Endothelial cell of umbilical vein (primary cell): ENCODE results near the gene ALK. TPM values are rescaled to one million over a fixed set of nuclear protein-coding genes. Genes with fewer than 3 reads are reported as not detected.

Experiments
- BruUV-seq: library from RNA; stranded (reverse); fragments of 400-500 nt; replicated peaks from 2 replicates; lab custom pipeline; 2021; lab: Mats Ljungman, UMichigan
- CTCF ChIA-PET: fragments of 300-600, 350-600 bp; sonication (Branson Sonifier 250); formaldehyde crosslinking; loops from one replicate; lab custom pipeline; 2021; ENCODE audit warnings: antibody characterized with exemption, inconsistent platforms; lab: Charles Lee
- POLR2A ChIA-PET: fragments of 300-600, 350-600 bp; sonication (Branson Sonifier 250); formaldehyde crosslinking; loops from one replicate; lab custom pipeline; 2021; ENCODE audit warnings: antibody characterized with exemption, inconsistent platforms; lab: Charles Lee
- DNase-seq: peaks from one replicate; pipeline ENCODE4 v3.0.0-alpha.2; 2011; ENCODE audit warnings: low read depth, low spot score
- FAIRE-seq: peaks from 2 replicates; lab custom pipeline; 2011; peaks lifted over from hg19 to GRCh38; lab: Jason Lieb, UNC
- H2AFZ ChIP-seq: 2 replicates; pipeline ENCODE4 v1.6.0; 2012; ENCODE audit warnings: low read depth, low read length, control low read depth, inconsistent platforms
- H3K27ac ChIP-seq: 2 replicates; pipeline ENCODE4 v1.5.1; 2011; ENCODE audit warnings: low read depth, mild to moderate bottlenecking, control low read depth, low read length, moderate library complexity; ENCODE audit not compliant: insufficient read depth
- H3K27me3 ChIP-seq, 2 experiments: 2 replicates each; pipeline versions ENCODE4 v1.6.0 to v1.6.1; 2011; ENCODE audit warnings: low read length in 2 of 2, mixed read lengths in 1 of 2; ENCODE audit not compliant: control insufficient read depth in 2 of 2, insufficient read depth in 2 of 2
- H3K36me3 ChIP-seq, 2 experiments: 2 replicates in 1 of 2; 3 replicates in 1 of 2; pipeline ENCODE4 v1.5.1; 2011; ENCODE audit warnings: low read length in 2 of 2, mild to moderate bottlenecking in 1 of 2, moderate library complexity in 1 of 2; ENCODE audit not compliant: control insufficient read depth in 2 of 2, insufficient read depth in 2 of 2; ENCODE audit errors: extremely low read depth in 1 of 2
- H3K4me1 ChIP-seq: 3 replicates; pipeline ENCODE4 v1.5.1; 2011; ENCODE audit warnings: mild to moderate bottlenecking, low read length; ENCODE audit not compliant: control insufficient read depth, insufficient read depth; ENCODE audit errors: extremely low read depth
- H3K4me2 ChIP-seq: 2 replicates; pipeline ENCODE4 v1.6.1; 2011; ENCODE audit warnings: low read length, control low read depth, mixed read lengths; ENCODE audit not compliant: insufficient read depth
- H3K4me3 ChIP-seq, 3 experiments: fragments of 200-600 bp in 1 of 3; sonication (generic), shearing (Covaris generic) in 1 of 3; replicated peaks in 1 of 3; 2 replicates each; pipeline ENCODE4 v1.5.1; 2011 to 2016; ENCODE audit warnings: control low read depth in 3 of 3, low read length in 3 of 3, mild to moderate bottlenecking in 2 of 3, inconsistent platforms in 1 of 3, low read depth in 1 of 3, moderate library complexity in 1 of 3; ENCODE audit not compliant: insufficient read depth in 1 of 3
- H3K79me2 ChIP-seq: 2 replicates; pipeline ENCODE4 v1.6.0; 2012; ENCODE audit warnings: low read length, inconsistent platforms; ENCODE audit not compliant: control insufficient read depth, insufficient read depth
- H3K9ac ChIP-seq: replicated peaks from 2 replicates; pipeline ENCODE3; 2011; ENCODE audit warnings: low read length, control low read depth; ENCODE audit not compliant: insufficient read depth; ENCODE audit errors: extremely low read depth
- H3K9me1 ChIP-seq: replicated peaks from 3 replicates; pipeline ENCODE4 v1.6.0; 2011; ENCODE audit warnings: mild to moderate bottlenecking, low read length; ENCODE audit not compliant: control insufficient read depth, insufficient read depth; ENCODE audit errors: extremely low read depth
- H3K9me3 ChIP-seq: replicated peaks from 2 replicates; pipeline ENCODE4 v1.5.1; 2012; ENCODE audit warnings: low read length, inconsistent platforms; ENCODE audit not compliant: control insufficient read depth, insufficient read depth
- H4K20me1 ChIP-seq: replicated peaks from 2 replicates; pipeline ENCODE3; 2011; ENCODE audit warnings: mild to moderate bottlenecking, low read length; ENCODE audit not compliant: control insufficient read depth, insufficient read depth; ENCODE audit errors: extremely low read depth
- EZH2 ChIP-seq: IDR thresholded peaks from 2 replicates; pipeline ENCODE4 v1.6.1; 2012; ENCODE audit warnings: borderline replicate concordance, low read depth, mild to moderate bottlenecking, moderate library complexity, low read length, inconsistent platforms; ENCODE audit not compliant: severe bottlenecking
- FOS ChIP-seq: IDR thresholded peaks from 2 replicates; pipeline ENCODE4 v1.6.1; 2011; ENCODE audit warnings: mild to moderate bottlenecking, low read length, moderate library complexity, borderline replicate concordance; ENCODE audit not compliant: insufficient read depth
- GATA2 ChIP-seq: IDR thresholded peaks from 2 replicates; pipeline ENCODE4 v1.7.0; 2011; ENCODE audit warnings: low read depth, mild to moderate bottlenecking, moderate library complexity, mixed read lengths, low read length; ENCODE audit not compliant: insufficient read length, insufficient read depth
- JUN ChIP-seq: IDR thresholded peaks from 2 replicates; pipeline ENCODE4 v1.6.1; 2011; ENCODE audit warnings: borderline replicate concordance, low read depth; ENCODE audit not compliant: insufficient read length, insufficient read depth
- MYC ChIP-seq: IDR thresholded peaks from one replicate; pipeline ENCODE4 v1.6.1; 2011; ENCODE audit warnings: mild to moderate bottlenecking, low read depth, low read length
- POLR2AphosphoS5 ChIP-seq: IDR thresholded peaks from 2 replicates; pipeline ENCODE4 v1.6.1; 2012; ENCODE audit warnings: low read depth, mild to moderate bottlenecking, control low read depth, low read length, moderate library complexity; ENCODE audit not compliant: insufficient read depth
- dilution Hi-C: fragments of 300-500 bp; cut with MboI; formaldehyde crosslinking; loops from one replicate; pipeline ENCODE4 v1.15.0; 2019; ENCODE audit warnings: low sequenced_read_pairs; ENCODE audit not compliant: extremely low pct_ligation_motif_present
- intact Hi-C: fragments of 100-400 bp; cut with micrococcal nuclease; formaldehyde crosslinking; loops from one replicate; pipeline ENCODE4 v1.10.0; 2022
- polyA plus RNA-seq, 4 experiments: library from polyadenylated mRNA; depleted of rRNA in 3 of 4; stranded (reverse) in 3 of 4; unstranded in 1 of 4; fragments of >200 nt; gene quantifications; 2 replicates each; pipeline versions ENCODE4 v1.2.1 to v1.2.3, GENCODE V29; 2011 to 2012; ENCODE audit warnings: missing spikeins in 1 of 4
- total RNA-seq: library from RNA; stranded (reverse); gene quantifications from 2 replicates; pipeline ENCODE4 v1.2.3, GENCODE V29; 2021
- TF ChIP-seq, protein P1 (sequence below): IDR thresholded peaks from 2 replicates; pipeline ENCODE4 v1.6.1; 2011; ENCODE audit not compliant: insufficient read depth, insufficient read length
- TF ChIP-seq, protein P2 (sequence below), 2 donors: IDR thresholded peaks; 1 replicate in 1 of 2; 2 replicates in 1 of 2; pipeline ENCODE4 v1.5.1; 2011; ENCODE audit warnings: low read length in 2 of 2, mild to moderate bottlenecking in 2 of 2, moderate library complexity in 2 of 2, control low read depth in 1 of 2, inconsistent platforms in 1 of 2, low read depth in 1 of 2; ENCODE audit not compliant: insufficient read depth in 1 of 2; ENCODE audit errors: extremely low read depth in 1 of 2

The ALK gene
- total and polyA plus RNA-seq, 2 donors (not counting 3 experiments of a cell fraction or from before 2014, with no cell fraction given) = not detected

DNA sequence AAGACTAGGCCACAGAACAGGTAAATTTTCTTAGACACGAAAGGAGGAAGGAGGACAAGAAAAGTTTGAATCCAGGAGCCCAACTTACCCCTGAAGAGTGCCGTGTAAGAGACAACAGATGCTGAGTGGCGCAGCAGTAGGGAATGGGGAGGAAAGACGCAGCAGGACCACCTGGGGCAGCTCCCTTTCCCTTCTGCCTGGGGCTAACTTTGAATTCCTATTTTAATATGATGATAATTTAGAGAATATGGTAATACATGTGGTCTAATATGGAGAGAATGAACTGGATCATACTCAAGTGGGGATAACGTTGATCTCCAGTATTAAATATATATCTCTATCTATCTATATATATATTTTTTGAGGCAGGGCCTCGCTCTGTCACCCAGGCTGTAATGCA, 736.9 kb downstream of the ALK start:
- dilution Hi-C loops = no loop called here
- no peak for DNase-seq
- no peaks in the 10 kb centered on the region for H3K9me3 ChIP-seq
- no peak overlapping the region for H3K9ac ChIP-seq
- H3K4me1 ChIP-seq = no peaks in the 10 kb centered on the region
- ChIA-PET POLR2A (no interaction called here), CTCF (interaction anchor here (1.5 kb wide), 1 partner anchor 229 kb away, joined by 3 read pairs; no protein-coding TSS in a partner anchor)
- no TSS peak for BruUV-seq
- H4K20me1 ChIP-seq = no peaks in the 10 kb centered on the region
- H3K27me3 ChIP-seq = no peaks in the 10 kb centered on the region
- no peaks in the 10 kb centered on the region for H3K79me2 ChIP-seq
- no peak overlapping the region for H3K4me3 ChIP-seq
- no peak for FAIRE-seq
- peaks cover 0 to 6% of the 10 kb centered on the region in 2 experiments for H3K36me3 ChIP-seq
- intact Hi-C loops = no loop called here
- H2AFZ ChIP-seq = no peak overlapping the region
- TF ChIP-seq, protein P1, sequence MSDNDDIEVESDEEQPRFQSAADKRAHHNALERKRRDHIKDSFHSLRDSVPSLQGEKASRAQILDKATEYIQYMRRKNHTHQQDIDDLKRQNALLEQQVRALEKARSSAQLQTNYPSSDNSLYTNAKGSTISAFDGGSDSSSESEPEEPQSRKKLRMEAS = no peak
- TF ChIP-seq GATA2 (no peak), MYC (no peak), POLR2AphosphoS5 (no peak), JUN (no peak), FOS (no peak), EZH2 (no peak)
- TF ChIP-seq, protein P2, sequence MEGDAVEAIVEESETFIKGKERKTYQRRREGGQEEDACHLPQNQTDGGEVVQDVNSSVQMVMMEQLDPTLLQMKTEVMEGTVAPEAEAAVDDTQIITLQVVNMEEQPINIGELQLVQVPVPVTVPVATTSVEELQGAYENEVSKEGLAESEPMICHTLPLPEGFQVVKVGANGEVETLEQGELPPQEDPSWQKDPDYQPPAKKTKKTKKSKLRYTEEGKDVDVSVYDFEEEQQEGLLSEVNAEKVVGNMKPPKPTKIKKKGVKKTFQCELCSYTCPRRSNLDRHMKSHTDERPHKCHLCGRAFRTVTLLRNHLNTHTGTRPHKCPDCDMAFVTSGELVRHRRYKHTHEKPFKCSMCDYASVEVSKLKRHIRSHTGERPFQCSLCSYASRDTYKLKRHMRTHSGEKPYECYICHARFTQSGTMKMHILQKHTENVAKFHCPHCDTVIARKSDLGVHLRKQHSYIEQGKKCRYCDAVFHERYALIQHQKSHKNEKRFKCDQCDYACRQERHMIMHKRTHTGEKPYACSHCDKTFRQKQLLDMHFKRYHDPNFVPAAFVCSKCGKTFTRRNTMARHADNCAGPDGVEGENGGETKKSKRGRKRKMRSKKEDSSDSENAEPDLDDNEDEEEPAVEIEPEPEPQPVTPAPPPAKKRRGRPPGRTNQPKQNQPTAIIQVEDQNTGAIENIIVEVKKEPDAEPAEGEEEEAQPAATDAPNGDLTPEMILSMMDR (IDR thresholded peaks at IDR 0.05; ENCODE audit: extremely low read depth in 1 of 2, insufficient read depth in 1 of 2, low read depth in 1 of 2, low read length in 2 of 2) = no peak
- H3K9me1 ChIP-seq = no peaks in the 10 kb centered on the region
- H3K27ac ChIP-seq = no peak overlapping the region
- no peak overlapping the region for H3K4me2 ChIP-seq
